ENCODE data around the gene KMT2E. TPM values are rescaled to one million over a fixed set of nuclear protein-coding genes. Genes with fewer than 3 reads are reported as not detected.

KMT2E gene
- total RNA-seq, 1 donor from 2014 or later = 62.5 TPM

GRCh38 chr7:105017657-105018365, 3.8 kb downstream of the KMT2E start:
- Histone ChIP-seq H3K27ac (ENCODE audit: low read depth, low read length) (no peak overlapping the region), H2AFZ (ENCODE audit: low read depth, low read length) (no peak overlapping the region), H3K36me3 (ENCODE audit: insufficient read depth, low read length) (no peaks in the 10 kb centered on the region), H3K4me2 (ENCODE audit: low read length) (peak overlapping the region; percentile 97), H3K4me1 (ENCODE audit: insufficient read depth, low read length) (peaks cover 7% of the 10 kb centered on the region), H3K79me2 (ENCODE audit: insufficient read depth, low read length) (peaks cover 92% of the 10 kb centered on the region), H3K9ac (ENCODE audit: low read length) (peak overlapping the region; percentile 100), H3K9me3 (ENCODE audit: insufficient read depth, low read depth, low read length) (no peaks in the 10 kb centered on the region), H4K20me1 (ENCODE audit: insufficient read depth, low read length) (peaks cover 50% of the 10 kb centered on the region), H3K27me3 (ENCODE audit: insufficient read depth, low read length) (no peaks in the 10 kb centered on the region), H3K4me3 (ENCODE audit: insufficient read depth, low read depth, low read length) (no peak overlapping the region)
- DNase-seq (ENCODE audit: low read depth) = no peak
- Mint-ChIP-seq H3K9me3 (ENCODE audit: unreplicated experiment) (no peaks in the 10 kb centered on the region), H3K36me3 (ENCODE audit: low read depth, unreplicated experiment) (peaks cover 4% of the 10 kb centered on the region), H3K4me3 (ENCODE audit: unreplicated experiment) (peak overlapping the region; percentile 99), H3K27me3 (ENCODE audit: low read depth, unreplicated experiment) (no peaks in the 10 kb centered on the region), H3K4me1 (ENCODE audit: low read depth, unreplicated experiment) (peaks cover 21% of the 10 kb centered on the region), H3K27ac (ENCODE audit: unreplicated experiment) (peak overlapping the region; percentile 96)
- FAIRE-seq = no peak
- no peak for TF ChIP-seq EZH2 (IDR thresholded peaks at IDR 0.05; ENCODE audit: insufficient read depth, low read length)
- TF ChIP-seq CTCF (IDR thresholded peaks at IDR 0.05; ENCODE audit: insufficient read depth, low read depth, low read length) = no peak

GRCh38 chr7:105019269-105019668, 5.3 kb downstream of the KMT2E start:
- Mint-ChIP-seq H3K4me3 (ENCODE audit: unreplicated experiment) (peak overlapping the region; percentile 20), H3K27me3 (ENCODE audit: low read depth, unreplicated experiment) (no peaks in the 10 kb centered on the region), H3K36me3 (ENCODE audit: low read depth, unreplicated experiment) (peaks cover 2% of the 10 kb centered on the region), H3K9me3 (ENCODE audit: unreplicated experiment) (no peaks in the 10 kb centered on the region), H3K4me1 (ENCODE audit: low read depth, unreplicated experiment) (peaks cover 24% of the 10 kb centered on the region), H3K27ac (ENCODE audit: unreplicated experiment) (no peak overlapping the region)
- H3K9me3 ChIP-seq (ENCODE audit: insufficient read depth, low read depth, low read length) = no peaks in the 10 kb centered on the region
- H3K9ac ChIP-seq (ENCODE audit: low read length) = no peak overlapping the region
- H3K4me3 ChIP-seq (ENCODE audit: insufficient read depth, low read depth, low read length) = no peak overlapping the region
- H3K4me1 ChIP-seq (ENCODE audit: insufficient read depth, low read length) = peaks cover 9% of the 10 kb centered on the region
- DNase-seq (ENCODE audit: low read depth) (no peak), FAIRE-seq (no peak)
- H3K27ac ChIP-seq (ENCODE audit: low read depth, low read length) = no peak overlapping the region
- H3K36me3 ChIP-seq (ENCODE audit: insufficient read depth, low read length) = no peaks in the 10 kb centered on the region
- H3K27me3 ChIP-seq (ENCODE audit: insufficient read depth, low read length) = no peaks in the 10 kb centered on the region
- TF ChIP-seq CTCF (IDR thresholded peaks at IDR 0.05; ENCODE audit: insufficient read depth, low read depth, low read length) (no peak), EZH2 (IDR thresholded peaks at IDR 0.05; ENCODE audit: insufficient read depth, low read length) (no peak)
- peaks cover 62% of the 10 kb centered on the region for H4K20me1 ChIP-seq (ENCODE audit: insufficient read depth, low read length)
- H2AFZ ChIP-seq (ENCODE audit: low read depth, low read length) = no peak overlapping the region
- peaks cover 99% of the 10 kb centered on the region for H3K79me2 ChIP-seq (ENCODE audit: insufficient read depth, low read length)
- no peak overlapping the region for H3K4me2 ChIP-seq (ENCODE audit: low read length)

GRCh38 chr7:105020926-105021325, 6.9 kb downstream of the KMT2E start:
- no peak overlapping the region for H3K27ac ChIP-seq (ENCODE audit: low read depth, low read length)
- H3K9me3 Mint-ChIP-seq (ENCODE audit: unreplicated experiment) = no peaks in the 10 kb centered on the region
- no peak overlapping the region for H3K4me3 ChIP-seq (ENCODE audit: insufficient read depth, low read depth, low read length)
- no peak overlapping the region for H3K4me2 ChIP-seq (ENCODE audit: low read length)
- DNase-seq (ENCODE audit: low read depth) (no peak), FAIRE-seq (no peak)
- H3K9ac ChIP-seq (ENCODE audit: low read length) = no peak overlapping the region
- H3K4me1 ChIP-seq (ENCODE audit: insufficient read depth, low read length) = peaks cover 18% of the 10 kb centered on the region
- no peak overlapping the region for H3K27ac Mint-ChIP-seq (ENCODE audit: unreplicated experiment)
- H3K9me3 ChIP-seq (ENCODE audit: insufficient read depth, low read depth, low read length) = no peaks in the 10 kb centered on the region
- no peaks in the 10 kb centered on the region for H3K36me3 Mint-ChIP-seq (ENCODE audit: low read depth, unreplicated experiment)
- peaks cover 79% of the 10 kb centered on the region for H4K20me1 ChIP-seq (ENCODE audit: insufficient read depth, low read length)
- H3K36me3 ChIP-seq (ENCODE audit: insufficient read depth, low read length) = no peaks in the 10 kb centered on the region
- peaks cover 38% of the 10 kb centered on the region for H3K4me1 Mint-ChIP-seq (ENCODE audit: low read depth, unreplicated experiment)
- TF ChIP-seq CTCF (IDR thresholded peaks at IDR 0.05; ENCODE audit: insufficient read depth, low read depth, low read length) (no peak), EZH2 (IDR thresholded peaks at IDR 0.05; ENCODE audit: insufficient read depth, low read length) (no peak)
- H2AFZ ChIP-seq (ENCODE audit: low read depth, low read length) = no peak overlapping the region
- no peak overlapping the region for H3K4me3 Mint-ChIP-seq (ENCODE audit: unreplicated experiment)
- no peaks in the 10 kb centered on the region for H3K27me3 ChIP-seq (ENCODE audit: insufficient read depth, low read length)
- peaks cover 99% of the 10 kb centered on the region for H3K79me2 ChIP-seq (ENCODE audit: insufficient read depth, low read length)
- H3K27me3 Mint-ChIP-seq (ENCODE audit: low read depth, unreplicated experiment) = no peaks in the 10 kb centered on the region
